Ascending aorta (tissue), 2 donors: ENCODE results near the gene POLL. TPM values are rescaled to one million over a fixed set of nuclear protein-coding genes. Genes with fewer than 3 reads are reported as not detected.

Experiments
- DNase-seq, 2 donors: peaks; one replicate each; pipeline ENCODE4 v3.0.0-alpha.2; 2019; ENCODE audit warnings: low spot score in 2 of 2
- H3K27ac ChIP-seq, 2 donors: fragments of 200-600 bp; sonication (generic); one replicate each; pipeline ENCODE4 v1.5.1; 2016 to 2017; ENCODE audit warnings: mild to moderate bottlenecking in 1 of 2
- H3K27me3 ChIP-seq: fragments of 200-600 bp; sonication (generic); one replicate; pipeline ENCODE4 v1.5.1; 2017
- H3K36me3 ChIP-seq, 2 donors: fragments of 200-600 bp; sonication (generic); one replicate each; pipeline ENCODE4 v1.5.1; 2016
- H3K4me1 ChIP-seq, 2 donors: fragments of 200-600 bp; sonication (generic); one replicate each; pipeline ENCODE4 v1.5.1; 2016 to 2017; ENCODE audit warnings: mild to moderate bottlenecking in 1 of 2
- H3K4me3 ChIP-seq, 2 donors: fragments of 200-600 bp; sonication (generic); one replicate each; pipeline ENCODE4 v1.5.1; 2016 to 2017; ENCODE audit warnings: mild to moderate bottlenecking in 1 of 2
- H3K9me3 ChIP-seq, 2 donors: fragments of 200-600 bp; sonication (generic); one replicate each; pipeline ENCODE4 v1.5.1; 2016
- intact Hi-C: fragments of 100-400 bp; cut with DNase I; formaldehyde crosslinking; loops from one replicate; pipeline ENCODE4 v1.15.1; 2023
- total RNA-seq: library from RNA; depleted of rRNA; stranded (reverse); fragments of >200 nt; gene quantifications from one replicate; pipeline ENCODE4 v1.1.0, GENCODE V29; 2016
- TF ChIP-seq, protein P1 (sequence below), 3 experiments: fragments of 200-600 bp in 2 of 3; fragments of 450-650 bp in 1 of 3; sonication (generic) in 2 of 3; IDR thresholded peaks; one replicate each; pipeline ENCODE4 v1.5.1; 2016 to 2019; ENCODE audit warnings: antibody characterized with exemption in 3 of 3, mild to moderate bottlenecking in 1 of 3, moderate library complexity in 1 of 3

The POLL gene
- total RNA-seq, 1 donor from 2014 or later: 17.1 TPM

DNA sequence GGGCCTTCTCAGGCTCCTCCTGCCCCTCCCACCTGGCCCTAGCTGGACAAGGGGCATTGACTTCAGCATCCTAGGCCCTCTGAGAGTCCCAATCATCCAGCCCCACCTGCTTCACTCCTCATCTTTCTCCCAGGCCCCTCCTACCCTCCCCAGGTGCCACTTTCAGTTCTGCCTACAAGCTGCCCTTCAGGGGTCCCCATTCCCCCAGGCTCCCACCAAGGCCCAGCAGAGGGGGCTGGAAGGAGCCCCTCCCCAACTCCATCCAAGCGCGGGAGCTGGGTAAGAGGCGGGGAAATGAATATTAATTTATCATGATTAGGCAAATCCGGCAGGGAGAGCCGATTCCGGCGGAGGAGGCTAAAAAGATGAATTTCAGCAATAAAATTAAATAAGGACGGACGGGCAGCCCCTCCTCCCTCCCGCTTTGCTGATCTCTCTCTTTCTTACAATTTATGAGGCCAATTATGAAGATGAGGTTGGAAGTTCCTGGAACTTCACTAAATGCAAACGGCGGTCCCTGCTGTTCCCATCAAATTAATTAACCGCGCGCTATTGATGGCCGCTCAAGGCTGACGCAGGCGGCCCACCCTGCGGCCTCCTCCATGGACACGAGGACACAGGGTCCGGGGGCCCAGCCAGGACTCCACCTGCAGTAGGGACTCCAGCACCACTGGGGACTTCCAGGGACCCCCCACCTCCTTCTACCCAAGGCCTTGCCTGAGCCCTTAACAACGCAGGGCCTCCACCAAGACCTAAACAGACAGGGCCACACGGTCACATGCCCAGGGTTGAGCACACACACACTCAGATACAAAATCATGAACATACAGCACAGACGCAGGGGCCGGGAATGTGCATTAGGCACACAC is 13.9 kb downstream of the POLL start:
- no peaks in the 10 kb centered on the region for H3K27me3 ChIP-seq
- TF ChIP-seq, protein P1, sequence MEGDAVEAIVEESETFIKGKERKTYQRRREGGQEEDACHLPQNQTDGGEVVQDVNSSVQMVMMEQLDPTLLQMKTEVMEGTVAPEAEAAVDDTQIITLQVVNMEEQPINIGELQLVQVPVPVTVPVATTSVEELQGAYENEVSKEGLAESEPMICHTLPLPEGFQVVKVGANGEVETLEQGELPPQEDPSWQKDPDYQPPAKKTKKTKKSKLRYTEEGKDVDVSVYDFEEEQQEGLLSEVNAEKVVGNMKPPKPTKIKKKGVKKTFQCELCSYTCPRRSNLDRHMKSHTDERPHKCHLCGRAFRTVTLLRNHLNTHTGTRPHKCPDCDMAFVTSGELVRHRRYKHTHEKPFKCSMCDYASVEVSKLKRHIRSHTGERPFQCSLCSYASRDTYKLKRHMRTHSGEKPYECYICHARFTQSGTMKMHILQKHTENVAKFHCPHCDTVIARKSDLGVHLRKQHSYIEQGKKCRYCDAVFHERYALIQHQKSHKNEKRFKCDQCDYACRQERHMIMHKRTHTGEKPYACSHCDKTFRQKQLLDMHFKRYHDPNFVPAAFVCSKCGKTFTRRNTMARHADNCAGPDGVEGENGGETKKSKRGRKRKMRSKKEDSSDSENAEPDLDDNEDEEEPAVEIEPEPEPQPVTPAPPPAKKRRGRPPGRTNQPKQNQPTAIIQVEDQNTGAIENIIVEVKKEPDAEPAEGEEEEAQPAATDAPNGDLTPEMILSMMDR (IDR thresholded peaks at IDR 0.05): no peak

DNA sequence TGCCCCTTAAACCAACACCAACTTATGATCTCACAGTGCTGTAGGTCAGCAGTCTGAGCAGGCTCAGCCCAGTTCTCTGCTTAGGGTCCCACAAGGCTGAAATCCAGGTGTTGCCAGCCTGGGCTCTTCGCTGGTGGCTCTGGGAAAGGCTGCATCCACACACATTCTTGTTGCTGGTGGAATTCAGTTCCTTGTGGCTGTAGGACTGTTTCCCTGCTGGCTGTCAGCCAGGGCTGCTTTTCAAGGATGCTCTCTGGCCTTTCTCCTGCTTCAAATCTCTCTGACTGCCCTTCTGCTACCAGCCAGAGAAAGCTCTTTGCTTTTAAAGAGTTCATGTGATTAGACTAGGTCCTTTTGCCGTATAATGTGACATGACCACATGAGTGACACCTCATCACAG is 15.3 kb downstream of the POLL start:
- Histone ChIP-seq H3K27ac (no peak overlapping the region), H3K4me3 (no peak overlapping the region), H3K9me3 (peaks cover 0 to 7% of the 10 kb centered on the region in 2 donors), H3K36me3 (peaks cover 0 to 19% of the 10 kb centered on the region in 2 donors), H3K4me1 (peaks cover 0 to 11% of the 10 kb centered on the region in 2 donors), H3K27me3 (no peaks in the 10 kb centered on the region)
- intact Hi-C loops: loop anchor here (5.0 kb wide), 1 partner anchor 220 kb away; the partner anchor contains the start of gene BTRC
- no peak for DNase-seq
- TF ChIP-seq, protein P1 (IDR thresholded peaks at IDR 0.05): no peak

More for the DNA sequence above, 13.9 kb downstream of the POLL start:
- intact Hi-C loops: loop anchor here (5.0 kb wide), 1 partner anchor 222 kb away; the partner anchor contains the start of gene BTRC
- Histone ChIP-seq H3K36me3 (peaks cover 9 to 32% of the 10 kb centered on the region in 2 donors), H3K4me1 (peaks cover 0 to 11% of the 10 kb centered on the region in 2 donors), H3K27ac (no peak overlapping the region), H3K9me3 (peaks cover 0 to 7% of the 10 kb centered on the region in 2 donors), H3K4me3 (no peak overlapping the region)
- DNase-seq: no peak

DNA sequence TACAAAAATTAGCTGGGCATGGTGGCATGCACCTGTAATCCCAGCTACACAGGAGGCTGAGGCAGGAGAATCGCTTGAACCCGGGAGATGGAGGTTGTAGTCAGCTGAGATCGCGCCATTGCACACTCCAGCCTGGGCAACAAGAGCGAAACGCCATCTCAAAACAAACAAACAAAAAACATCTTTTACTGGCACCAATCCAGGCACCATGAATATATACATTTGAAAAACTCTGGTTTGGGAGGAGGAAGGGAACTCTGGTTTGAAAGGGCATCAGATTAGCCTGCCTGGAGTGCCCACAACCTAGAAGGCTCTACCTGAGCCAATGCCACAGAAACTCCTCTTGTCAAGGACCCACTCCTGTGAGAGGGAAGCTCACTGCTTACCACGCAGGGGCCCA is 15.9 kb downstream of the POLL start:
- H3K27ac ChIP-seq: no peak overlapping the region
- intact Hi-C loops: loop anchor here (5.0 kb wide), 1 partner anchor 220 kb away; the partner anchor contains the start of gene BTRC
- H3K9me3 ChIP-seq: peaks cover 0 to 7% of the 10 kb centered on the region in 2 donors
- H3K4me3 ChIP-seq: no peak overlapping the region
- no peak for DNase-seq
- H3K36me3 ChIP-seq: peaks cover 0 to 12% of the 10 kb centered on the region in 2 donors
- TF ChIP-seq, protein P1 (IDR thresholded peaks at IDR 0.05): no peak
- peaks cover 2% of the 10 kb centered on the region for H3K27me3 ChIP-seq
- H3K4me1 ChIP-seq: peaks cover 0 to 11% of the 10 kb centered on the region in 2 donors

DNA sequence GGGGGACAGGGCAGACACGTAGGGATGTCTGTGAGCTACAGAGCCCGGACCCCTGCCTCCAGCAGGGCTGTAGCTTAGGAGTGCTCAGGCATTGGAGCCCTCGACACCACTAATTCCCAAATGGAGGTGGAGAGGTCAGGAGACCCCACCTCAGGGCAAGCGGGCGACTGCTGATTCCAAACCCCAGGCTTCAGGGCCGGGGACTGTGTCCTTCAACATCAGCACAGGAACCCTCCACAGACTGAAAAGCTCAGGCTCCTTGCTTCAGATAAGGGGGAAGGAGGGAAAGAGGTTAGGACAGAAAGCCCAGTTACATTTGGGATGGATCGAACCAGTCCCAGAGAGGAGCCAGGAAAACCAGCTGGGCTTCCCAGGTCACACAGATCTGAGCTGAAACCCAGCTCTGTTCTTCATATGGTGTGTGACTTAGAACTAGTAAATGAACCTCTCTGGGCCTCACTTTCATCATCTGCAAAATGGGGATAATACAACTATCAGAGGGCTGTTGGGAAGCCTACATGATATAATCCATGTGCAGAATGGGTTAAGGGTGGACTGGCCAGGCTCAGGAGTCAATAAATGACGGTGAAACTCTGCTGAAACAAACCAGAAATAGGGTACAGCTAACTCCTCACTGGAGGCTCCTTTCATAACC is 16.7 kb downstream of the POLL start:
- no peak overlapping the region for H3K27ac ChIP-seq
- no peak overlapping the region for H3K4me3 ChIP-seq
- TF ChIP-seq, protein P1 (IDR thresholded peaks at IDR 0.05): no peak
- peaks cover 0 to 16% of the 10 kb centered on the region in 2 donors for H3K4me1 ChIP-seq
- peaks cover 9% of the 10 kb centered on the region for H3K27me3 ChIP-seq
- peaks cover 0 to 7% of the 10 kb centered on the region in 2 donors for H3K36me3 ChIP-seq
- peaks cover 0 to 7% of the 10 kb centered on the region in 2 donors for H3K9me3 ChIP-seq
- no peak for DNase-seq
- intact Hi-C loops: loop anchor here (2.0 to 5.0 kb wide), 2 partner anchors 219 to 411 kb away; partner anchors contain the start of gene BTRC

DNA sequence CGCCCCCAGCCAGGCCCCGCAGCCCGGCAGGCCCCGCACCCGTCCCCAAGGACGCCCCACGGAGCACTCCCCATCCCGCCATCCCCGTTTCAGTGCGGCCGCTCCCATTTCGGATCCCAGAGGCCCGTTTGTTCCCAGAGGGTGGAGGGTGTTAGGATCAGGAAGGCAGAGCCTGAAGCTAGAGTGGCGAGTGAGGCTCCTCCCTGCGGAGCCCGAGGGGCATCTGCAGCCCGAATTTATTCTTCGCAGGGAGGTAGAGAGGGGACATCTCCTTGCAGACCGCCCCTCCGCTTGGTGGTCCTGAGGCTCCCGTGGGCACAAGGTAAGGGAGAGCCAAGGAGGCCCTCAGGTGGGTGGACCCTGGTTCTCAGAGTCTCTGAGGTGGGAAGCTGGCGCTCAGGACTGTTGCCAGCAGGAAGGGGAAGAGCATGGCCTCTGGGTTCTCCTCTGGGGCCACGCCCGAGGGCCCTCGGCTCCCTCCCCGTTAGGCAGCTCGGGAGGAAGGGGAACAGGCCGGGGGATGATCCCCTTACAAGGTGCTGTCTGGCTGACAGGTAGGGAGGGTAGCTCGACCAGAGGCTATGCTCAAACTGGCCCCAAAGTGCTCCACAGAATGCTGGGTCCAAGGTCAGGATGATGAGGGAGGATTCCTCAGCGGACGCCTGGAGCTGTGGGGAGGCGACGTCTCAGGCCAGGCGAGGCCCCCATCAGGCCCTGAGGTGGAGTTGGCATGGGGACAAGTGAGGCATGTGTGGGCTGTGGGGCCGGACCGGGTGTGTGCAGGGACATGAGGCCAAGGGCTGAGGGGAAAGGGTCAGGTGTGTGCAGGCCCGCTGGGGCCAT is 17.4 kb downstream of the POLL start:
- TF ChIP-seq, protein P1 (IDR thresholded peaks at IDR 0.05): no peak
- Histone ChIP-seq H3K27me3 (peaks cover 12% of the 10 kb centered on the region), H3K27ac (no peak overlapping the region), H3K4me3 (peak overlapping the region; percentile 66 to 77), H3K36me3 (peaks cover 0 to 7% of the 10 kb centered on the region in 2 donors), H3K9me3 (peaks cover 0 to 7% of the 10 kb centered on the region in 2 donors), H3K4me1 (peaks cover 0 to 17% of the 10 kb centered on the region in 2 donors)
- DNase-seq: no peak
- intact Hi-C loops: loop anchor here (1.0 to 5.0 kb wide), 3 partner anchors 218 to 410 kb away; partner anchors contain the start of gene BTRC
